Erythroblast (primary cell): Measurements from ENCODE around the gene RSPH9.

Source experiments
- GATA1 ChIP-seq: IDR thresholded peaks from 2 replicates; pipeline ENCODE4 v1.6.1; 2011; ENCODE audit warnings: low read depth, mild to moderate bottlenecking, control low read depth, low read length, moderate library complexity
- POLR2A ChIP-seq: IDR thresholded peaks from 2 replicates; pipeline ENCODE4 v1.6.1; 2011; ENCODE audit warnings: mild to moderate bottlenecking, low read length

DNA sequence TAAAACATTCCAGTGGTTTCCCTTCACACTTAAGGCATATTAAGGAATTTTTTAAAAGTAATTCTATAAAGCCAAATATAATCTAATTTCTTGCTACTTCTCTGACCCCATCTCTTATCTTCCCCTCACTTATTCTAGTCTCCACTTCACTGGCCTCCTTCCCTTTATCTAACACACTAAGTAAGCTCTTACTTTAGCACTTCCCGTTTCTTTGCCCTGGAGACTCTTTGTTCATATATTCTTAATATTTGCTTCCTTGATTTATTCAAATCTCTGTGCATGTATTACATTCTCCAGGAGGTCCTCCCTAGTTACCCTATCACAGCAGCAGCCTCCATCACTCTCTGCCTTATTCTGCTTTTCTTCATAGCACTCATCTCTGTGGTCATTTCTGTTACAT, 36.0 kb upstream of the RSPH9 start:
- TF ChIP-seq POLR2A (peak; percentile 6), GATA1 (no peak)
